ENCODE results near the gene KLHL21. TPM values are rescaled to one million over a fixed set of nuclear protein-coding genes. Genes with fewer than 3 reads are reported as not detected.

KLHL21 gene
- total RNA-seq, 3 donors from 2014 or later: 49.5 to 54.9 (median 51.4) TPM

DNA sequence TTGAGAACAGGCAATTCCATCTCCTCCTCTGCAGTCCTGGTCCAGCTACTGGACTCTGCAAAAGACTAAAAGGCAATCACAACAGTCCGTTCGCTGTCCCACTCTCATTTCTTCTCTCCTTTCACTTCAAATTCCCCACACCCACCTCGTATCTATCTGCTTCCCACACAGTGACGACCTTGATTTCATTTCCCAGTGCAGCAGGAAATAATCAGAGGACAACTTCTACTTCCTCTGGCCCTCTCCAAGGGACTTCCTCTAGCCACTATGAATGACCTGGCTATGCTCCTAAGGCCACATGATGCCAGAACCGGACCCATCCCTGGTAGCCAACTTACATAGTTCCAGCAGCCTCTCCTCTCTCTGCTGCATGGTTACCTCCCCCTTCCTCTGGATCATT lies 56.3 kb downstream of the KLHL21 start:
- Mint-ChIP-seq H3K4me1 (ENCODE audit: low read depth) (peaks cover 33% of the 10 kb centered on the region), H3K27me3 (ENCODE audit: low read depth) (no peaks in the 10 kb centered on the region), H3K9me3 (no peaks in the 10 kb centered on the region), H3K4me3 (peak overlapping the region; percentile 42), H3K36me3 (ENCODE audit: insufficient read depth) (peaks cover 34% of the 10 kb centered on the region)
- ATAC-seq: no peak
- no peak for DNase-seq

GRCh38 chr1:6545276-6546112 lies 57.2 kb downstream of the KLHL21 start:
- ATAC-seq (peak in 1 of 2 donors; percentile 14), DNase-seq (no peak)
- no peaks in the 10 kb centered on the region for H3K27me3 Mint-ChIP-seq (ENCODE audit: low read depth)
- peak overlapping the region; percentile 45 for H3K4me3 Mint-ChIP-seq
- no peaks in the 10 kb centered on the region for H3K9me3 Mint-ChIP-seq
- peaks cover 33% of the 10 kb centered on the region for H3K4me1 Mint-ChIP-seq (ENCODE audit: low read depth)
- H3K36me3 Mint-ChIP-seq (ENCODE audit: insufficient read depth): peaks cover 36% of the 10 kb centered on the region

DNA sequence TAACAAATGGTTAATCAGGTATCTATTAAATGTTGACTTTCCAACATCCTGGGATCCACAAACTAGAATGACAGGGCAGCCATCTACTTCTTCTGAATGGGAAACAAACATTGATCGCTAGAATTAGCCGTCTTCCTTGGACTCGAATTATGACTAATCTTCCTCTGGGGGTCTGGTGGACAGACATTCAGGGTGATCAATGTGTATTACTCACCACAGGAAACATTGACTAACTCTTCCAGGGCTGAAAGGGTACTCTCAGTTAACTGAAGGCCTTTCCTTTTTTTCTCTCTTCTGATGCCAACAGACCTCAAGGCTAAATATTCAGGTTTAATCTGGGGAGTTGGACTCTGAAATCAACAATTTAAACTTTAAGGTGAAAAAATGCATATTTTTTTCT lies 57.8 kb downstream of the KLHL21 start:
- H3K4me1 Mint-ChIP-seq (ENCODE audit: low read depth): peaks cover 33% of the 10 kb centered on the region
- no peaks in the 10 kb centered on the region for H3K27me3 Mint-ChIP-seq (ENCODE audit: low read depth)
- H3K9me3 Mint-ChIP-seq: no peaks in the 10 kb centered on the region
- peak overlapping the region; percentile 45 for H3K4me3 Mint-ChIP-seq
- H3K36me3 Mint-ChIP-seq (ENCODE audit: insufficient read depth): peaks cover 33% of the 10 kb centered on the region
- peak; percentile 63 to 72 for ATAC-seq
- no peak for DNase-seq

Other genes with a start within 250 kb of the KLHL21 start
- gene ACOT7, start 209.1 kb downstream of the KLHL21 start, total RNA-seq: 100 to 1,000 TPM in 2 of 3 donors, 10 to 100 TPM in 1; 92.8 to 112 (median 101) TPM
- not detected for gene HES2, start 182.9 kb downstream of the KLHL21 start, total RNA-seq
- under 1 TPM; 0.42 to 0.76 (median 0.60) TPM for gene ESPN, start 178.1 kb downstream of the KLHL21 start, total RNA-seq
- 100 to 1,000 TPM; 137 to 149 (median 145) TPM for gene TNFRSF25, start 136.7 kb downstream of the KLHL21 start, total RNA-seq
- 1 to 10 TPM; 1.2 to 2.1 (median 1.4) TPM for gene PLEKHG5, start 111.2 kb downstream of the KLHL21 start, total RNA-seq
- 10 to 100 TPM; 69.3 to 80.2 (median 76.5) TPM for gene NOL9, start 48.4 kb downstream of the KLHL21 start, total RNA-seq
- not detected for gene TAS1R1, start 47.6 kb downstream of the KLHL21 start, total RNA-seq
- 10 to 100 TPM; 32.1 to 37.6 (median 33.7) TPM for gene ZBTB48, start 22.9 kb downstream of the KLHL21 start, total RNA-seq
- 10 to 100 TPM; 10.5 to 14.4 (median 10.9) TPM for gene PHF13, start 10.9 kb upstream of the KLHL21 start, total RNA-seq
- 10 to 100 TPM; 16.7 to 19.5 (median 19.1) TPM for gene THAP3, start 22.0 kb upstream of the KLHL21 start, total RNA-seq
- gene DNAJC11, start 98.9 kb upstream of the KLHL21 start, total RNA-seq: 10 to 100 TPM; 84.7 to 99.7 (median 92.8) TPM
- gene CAMTA1, start 182.6 kb upstream of the KLHL21 start, total RNA-seq: 10 to 100 TPM; 47.5 to 50.3 (median 47.7) TPM

Data from activated T-cell treated with anti-CD3 and anti-CD28 coated beads, Interleukin-2, amount 50 U/mL, for 4 hours (primary cell).